Immature natural killer cell (primary cell): ENCODE data around the gene DNAH2. TPM values are rescaled to one million over a fixed set of nuclear protein-coding genes. Genes with fewer than 3 reads are reported as not detected.

Experiments used
- DNase-seq, 3 donors: peaks; one replicate each; pipeline ENCODE4 v3.0.0; 2022; ENCODE audit warnings: mixed read lengths in 1 of 3
- H3K27ac Mint-ChIP-seq, 6 donors: one replicate each; pipeline ENCODE4 v1.8.0; 2020; ENCODE audit warnings: mixed read lengths in 6 of 6, mild to moderate bottlenecking in 5 of 6, inconsistent platforms in 4 of 6, moderate library complexity in 3 of 6
- H3K27me3 Mint-ChIP-seq, 3 donors: one replicate each; pipeline ENCODE4 v1.8.0; 2020 to 2021; ENCODE audit warnings: low read depth in 3 of 3, mild to moderate bottlenecking in 3 of 3, mixed read lengths in 3 of 3, moderate library complexity in 3 of 3, inconsistent platforms in 1 of 3
- H3K36me3 Mint-ChIP-seq, 3 donors: one replicate each; pipeline ENCODE4 v1.8.0; 2020; ENCODE audit warnings: mixed read lengths in 3 of 3, inconsistent platforms in 2 of 3, mild to moderate bottlenecking in 2 of 3
- H3K4me1 Mint-ChIP-seq, 2 donors: one replicate each; pipeline ENCODE4 v1.8.0; 2020; ENCODE audit warnings: inconsistent platforms in 2 of 2, mild to moderate bottlenecking in 2 of 2, mixed read lengths in 2 of 2, moderate library complexity in 1 of 2
- H3K4me3 Mint-ChIP-seq, 5 donors: one replicate each; pipeline ENCODE4 v1.8.0; 2020; ENCODE audit warnings: mild to moderate bottlenecking in 5 of 5, mixed read lengths in 5 of 5, inconsistent platforms in 3 of 5, moderate library complexity in 3 of 5
- H3K9me3 Mint-ChIP-seq, 6 donors: one replicate each; pipeline ENCODE4 v1.8.0; 2020; ENCODE audit warnings: mild to moderate bottlenecking in 6 of 6, mixed read lengths in 6 of 6, inconsistent platforms in 4 of 6, moderate library complexity in 3 of 6
- polyA plus RNA-seq, 3 donors: library from polyadenylated mRNA; unstranded; fragments of 300-500 nt; fragmentation: Illumina TruSeq; gene quantifications; one replicate each; pipeline ENCODE4 v1.2.3, GENCODE V29; 2021

Gene DNAH2
- polyA plus RNA-seq, 3 donors from 2014 or later, result 0.26 TPM; not detected in 2

- H3K4me3 Mint-ChIP-seq, result peak overlapping the region; percentile 58 to 100 (median 99)
Measured at GRCh38 chr17:7840441-7840840, 122.9 kb downstream of the DNAH2 start.

GRCh38 chr17:7840875-7841274 is 123.3 kb downstream of the DNAH2 start:
- Mint-ChIP-seq H3K36me3 (no peaks in the 10 kb centered on the region), H3K27me3 (peaks cover 39 to 67% (median 42%) of the 10 kb centered on the region in 3 donors), H3K4me3 (peak overlapping the region; percentile 85 to 100 (median 99)), H3K9me3 (no peaks in the 10 kb centered on the region), H3K27ac (peak overlapping the region; percentile 92 to 100 (median 98)), H3K4me1 (peaks cover 70 to 76% of the 10 kb centered on the region in 2 donors)
- no peak for DNase-seq

More at GRCh38 chr17:7840441-7840840, 122.9 kb downstream of the DNAH2 start:
- H3K9me3 Mint-ChIP-seq, result no peaks in the 10 kb centered on the region
- H3K4me1 Mint-ChIP-seq, result peaks cover 67 to 72% of the 10 kb centered on the region in 2 donors
- peak overlapping the region; percentile 92 to 100 (median 98) for H3K27ac Mint-ChIP-seq
- no peak for DNase-seq
- H3K27me3 Mint-ChIP-seq, result peaks cover 39 to 69% (median 42%) of the 10 kb centered on the region in 3 donors
- H3K36me3 Mint-ChIP-seq, result no peaks in the 10 kb centered on the region

GRCh38 chr17:7841396-7841914 is 123.9 kb downstream of the DNAH2 start:
- Mint-ChIP-seq H3K27me3 (peaks cover 38 to 63% (median 39%) of the 10 kb centered on the region in 3 donors), H3K36me3 (no peaks in the 10 kb centered on the region), H3K27ac (peak overlapping the region; percentile 92 to 100 (median 100)), H3K4me3 (peak overlapping the region; percentile 98 to 100 (median 99)), H3K4me1 (peaks cover 67 to 70% of the 10 kb centered on the region in 2 donors), H3K9me3 (no peaks in the 10 kb centered on the region)
- DNase-seq, result peak; percentile 84 to 88 (median 86)

- H3K9me3 Mint-ChIP-seq, result no peaks in the 10 kb centered on the region
- no peaks in the 10 kb centered on the region for H3K36me3 Mint-ChIP-seq
- H3K4me3 Mint-ChIP-seq, result peak overlapping the region; percentile 98 to 100 (median 99)
- DNase-seq, result peak; percentile 85
- peak overlapping the region; percentile 97 to 100 (median 100) for H3K27ac Mint-ChIP-seq
- H3K27me3 Mint-ChIP-seq, result peaks cover 36 to 58% (median 39%) of the 10 kb centered on the region in 3 donors
- H3K4me1 Mint-ChIP-seq, result peaks cover 63 to 66% of the 10 kb centered on the region in 2 donors
Measured at GRCh38 chr17:7841915-7842379, 124.4 kb downstream of the DNAH2 start.

GRCh38 chr17:7842380-7843256 is 125.1 kb downstream of the DNAH2 start:
- H3K4me3 Mint-ChIP-seq, result peak overlapping the region; percentile 98 to 100 (median 99)
- H3K27me3 Mint-ChIP-seq, result peaks cover 36 to 53% (median 39%) of the 10 kb centered on the region in 3 donors
- H3K4me1 Mint-ChIP-seq, result peaks cover 57 to 59% of the 10 kb centered on the region in 2 donors
- no peaks in the 10 kb centered on the region for H3K36me3 Mint-ChIP-seq
- peak overlapping the region; percentile 97 to 100 (median 100) for H3K27ac Mint-ChIP-seq
- no peaks in the 10 kb centered on the region for H3K9me3 Mint-ChIP-seq
- peak; percentile 94 to 96 (median 94) for DNase-seq

- H3K27ac Mint-ChIP-seq, result peak overlapping the region; percentile 97 to 100 (median 100)
- H3K27me3 Mint-ChIP-seq, result peaks cover 36 to 50% (median 39%) of the 10 kb centered on the region in 3 donors
- no peaks in the 10 kb centered on the region for H3K9me3 Mint-ChIP-seq
- peaks cover 54 to 56% of the 10 kb centered on the region in 2 donors for H3K4me1 Mint-ChIP-seq
- peak overlapping the region; percentile 98 to 100 (median 99) for H3K4me3 Mint-ChIP-seq
- DNase-seq, result no peak
- no peaks in the 10 kb centered on the region for H3K36me3 Mint-ChIP-seq
Measured at GRCh38 chr17:7843257-7843535, 125.7 kb downstream of the DNAH2 start.

GRCh38 chr17:7843536-7844291 is 126.2 kb downstream of the DNAH2 start:
- no peaks in the 10 kb centered on the region for H3K9me3 Mint-ChIP-seq
- H3K27ac Mint-ChIP-seq, result peak overlapping the region; percentile 97 to 100 (median 100)
- H3K27me3 Mint-ChIP-seq, result peaks cover 36 to 50% (median 39%) of the 10 kb centered on the region in 3 donors
- peaks cover 51 to 52% of the 10 kb centered on the region in 2 donors for H3K4me1 Mint-ChIP-seq
- peak; percentile 93 to 95 (median 93) for DNase-seq
- H3K4me3 Mint-ChIP-seq, result peak overlapping the region; percentile 98 to 100 (median 99)
- H3K36me3 Mint-ChIP-seq, result no peaks in the 10 kb centered on the region

GRCh38 chr17:7844292-7845154 is 127.0 kb downstream of the DNAH2 start:
- DNase-seq, result peak; percentile 91 to 93 (median 91)
- Mint-ChIP-seq H3K36me3 (no peaks in the 10 kb centered on the region), H3K4me3 (peak overlapping the region; percentile 98 to 100 (median 99))

GRCh38 chr17:7845359-7846062 is 128.0 kb downstream of the DNAH2 start:
- Mint-ChIP-seq H3K9me3 (no peaks in the 10 kb centered on the region), H3K36me3 (no peaks in the 10 kb centered on the region), H3K4me3 (peak overlapping the region; percentile 98 to 100 (median 99)), H3K27me3 (peaks cover 36 to 51% (median 41%) of the 10 kb centered on the region in 3 donors), H3K27ac (peak overlapping the region; percentile 97 to 100 (median 100)), H3K4me1 (peaks cover 37 to 41% of the 10 kb centered on the region in 2 donors)
- DNase-seq, result no peak

More at GRCh38 chr17:7844292-7845154, 127.0 kb downstream of the DNAH2 start:
- H3K4me1 Mint-ChIP-seq, result peaks cover 44 to 45% of the 10 kb centered on the region in 2 donors
- H3K27ac Mint-ChIP-seq, result peak overlapping the region; percentile 97 to 100 (median 100)
- H3K9me3 Mint-ChIP-seq, result no peaks in the 10 kb centered on the region
- H3K27me3 Mint-ChIP-seq, result peaks cover 36 to 50% (median 39%) of the 10 kb centered on the region in 3 donors

- H3K4me3 Mint-ChIP-seq, result peak overlapping the region in 2 of 5 donors; percentile 38 to 44
- H3K27ac Mint-ChIP-seq, result peak overlapping the region in 3 of 6 donors; percentile 69 to 100 (median 76)
- no peaks in the 10 kb centered on the region for H3K36me3 Mint-ChIP-seq
- H3K27me3 Mint-ChIP-seq, result peaks cover 33 to 44% (median 42%) of the 10 kb centered on the region in 3 donors
- H3K9me3 Mint-ChIP-seq, result peaks cover 0 to 1% (median 0%) of the 10 kb centered on the region in 6 donors
- no peak for DNase-seq
- peaks cover 30 to 38% of the 10 kb centered on the region in 2 donors for H3K4me1 Mint-ChIP-seq
Measured at GRCh38 chr17:7846063-7846735, 128.7 kb downstream of the DNAH2 start.

GRCh38 chr17:7846765-7847661 is 129.5 kb downstream of the DNAH2 start:
- Mint-ChIP-seq H3K4me1 (peaks cover 30 to 43% of the 10 kb centered on the region in 2 donors), H3K36me3 (no peaks in the 10 kb centered on the region), H3K4me3 (peak overlapping the region in 1 of 5 donors; percentile 44), H3K27me3 (peaks cover 30 to 40% (median 40%) of the 10 kb centered on the region in 3 donors), H3K27ac (peak overlapping the region in 2 of 6 donors; percentile 24 to 81), H3K9me3 (peaks cover 0 to 1% (median 0%) of the 10 kb centered on the region in 6 donors)
- DNase-seq, result no peak
